ENCODE data around the gene IL1RAPL2.
"Not testable (repeated sequence)": the region's sequence is repeated elsewhere in the genome, so short reads cannot be mapped to it uniquely, and the experiment has no call there.

The IL1RAPL2 gene

GRCh38 chrX:105109936-105110335, 543.9 kb downstream of the IL1RAPL2 start (continued):
- TF ChIP-seq ZNF518A (tag by site-specific recombination; conservative IDR thresholded peaks at IDR 0.05; ENCODE audit: low read depth) (no peak), ZNF214 (tag by site-specific recombination; IDR thresholded peaks at IDR 0.05; ENCODE audit: borderline replicate concordance) (no peak), ZNF561 (tag by site-specific recombination; IDR thresholded peaks at IDR 0.05; ENCODE audit: borderline replicate concordance) (no peak)

GRCh38 chrX:105114554-105115130, 548.6 kb downstream of the IL1RAPL2 start:
- Histone ChIP-seq H3K27ac (ENCODE audit: extremely low read depth, low read depth, low read length) (no peak overlapping the region), H3K4me1 (ENCODE audit: control insufficient read depth, insufficient read depth, low read length) (no peaks in the 10 kb centered on the region), H3K9me3 (ENCODE audit: control insufficient read depth, insufficient read depth, low read depth, low read length) (no peaks in the 10 kb centered on the region), H3K4me3 (ENCODE audit: low read depth, low read length) (no peak overlapping the region), H3K36me3 (ENCODE audit: control insufficient read depth in 2 of 2, insufficient read depth in 1 of 2, low read length in 2 of 2) (no peaks in the 10 kb centered on the region)
- CTCF ChIA-PET = no interaction called here
- POLR2A ChIA-PET = no interaction called here
- no peak for TF ChIP-seq GLIS2 (tag by site-specific recombination; IDR thresholded peaks at IDR 0.05)
- no peak for TF ChIP-seq ZSCAN4 (tag by site-specific recombination; IDR thresholded peaks at IDR 0.05)
- no peak for TF ChIP-seq ZNF274 (IDR thresholded peaks at IDR 0.05; ENCODE audit: low read length)
- no peak for TF ChIP-seq ZNF274 (tag by site-specific recombination; IDR thresholded peaks at IDR 0.05; ENCODE audit: borderline replicate concordance)

GRCh38 chrX:105115596-105116320, 549.8 kb downstream of the IL1RAPL2 start:
- H3K4me3 ChIP-seq (ENCODE audit: low read depth, low read length); H3K4me1 ChIP-seq (ENCODE audit: control insufficient read depth, insufficient read depth, low read length); CTCF ChIA-PET; H3K9me3 ChIP-seq (ENCODE audit: control insufficient read depth, insufficient read depth, low read depth, low read length); POLR2A ChIA-PET; H3K27ac ChIP-seq (ENCODE audit: extremely low read depth, low read depth, low read length); H3K36me3 ChIP-seq (ENCODE audit: control insufficient read depth in 2 of 2, insufficient read depth in 1 of 2, low read length in 2 of 2): not testable (repeated sequence)

GRCh38 chrX:105116486-105116885, 550.5 kb downstream of the IL1RAPL2 start:
- H3K27ac ChIP-seq (ENCODE audit: extremely low read depth, low read depth, low read length) = no peak overlapping the region
- H3K4me3 ChIP-seq (ENCODE audit: low read depth, low read length) = no peak overlapping the region
- POLR2A ChIA-PET = no interaction called here
- H3K36me3 ChIP-seq (ENCODE audit: control insufficient read depth in 2 of 2, insufficient read depth in 1 of 2, low read length in 2 of 2) = no peaks in the 10 kb centered on the region
- no peaks in the 10 kb centered on the region for H3K9me3 ChIP-seq (ENCODE audit: control insufficient read depth, insufficient read depth, low read depth, low read length)
- CTCF ChIA-PET = interaction anchor here (0.7 kb wide), 1 partner anchor 364 kb away, joined by 3 read pairs; no protein-coding TSS in a partner anchor
- no peaks in the 10 kb centered on the region for H3K4me1 ChIP-seq (ENCODE audit: control insufficient read depth, insufficient read depth, low read length)
- TF ChIP-seq ZNF837 (tag by site-specific recombination; IDR thresholded peaks at IDR 0.05) = no peak
- no peak for TF ChIP-seq ZNF132 (tag by site-specific recombination; IDR thresholded peaks at IDR 0.05; ENCODE audit: borderline replicate concordance)
- no peak for TF ChIP-seq PRDM4 (tag by site-specific recombination; IDR thresholded peaks at IDR 0.05)
- no peak for TF ChIP-seq ZNF792 (tag by site-specific recombination; IDR thresholded peaks at IDR 0.05)
- TF ChIP-seq ZNF175 (tag by site-specific recombination; IDR thresholded peaks at IDR 0.05) = no peak
- no peak for TF ChIP-seq AEBP2 (tag by site-specific recombination; IDR thresholded peaks at IDR 0.05; ENCODE audit: borderline replicate concordance)
- no peak for TF ChIP-seq ZNF169 (tag by site-specific recombination; IDR thresholded peaks at IDR 0.05)
- TF ChIP-seq ZNF623 (tag by site-specific recombination; IDR thresholded peaks at IDR 0.05) = no peak
- TF ChIP-seq GLI2 (tag by site-specific recombination; IDR thresholded peaks at IDR 0.05; ENCODE audit: borderline replicate concordance, low read depth) = no peak
- TF ChIP-seq HOXA7 (CRISPR knock-in tag; IDR thresholded peaks at IDR 0.05; ENCODE audit: borderline replicate concordance) = no peak
- no peak for TF ChIP-seq ZNF629 (tag by site-specific recombination; IDR thresholded peaks at IDR 0.05)
- no peak for TF ChIP-seq SCRT2 (tag by site-specific recombination; IDR thresholded peaks at IDR 0.05)

Data from HEK293 (cell line).